DMS79 treated with DMSO at 0.1 percent for 48 hours (cell line): Measurements from ENCODE around the gene NFASC.

ENCODE experiments used
- DNase-seq: peaks from one replicate; lab custom pipeline; 2025; lab: John Stamatoyannopoulos, UW

Gene NFASC

DNA sequence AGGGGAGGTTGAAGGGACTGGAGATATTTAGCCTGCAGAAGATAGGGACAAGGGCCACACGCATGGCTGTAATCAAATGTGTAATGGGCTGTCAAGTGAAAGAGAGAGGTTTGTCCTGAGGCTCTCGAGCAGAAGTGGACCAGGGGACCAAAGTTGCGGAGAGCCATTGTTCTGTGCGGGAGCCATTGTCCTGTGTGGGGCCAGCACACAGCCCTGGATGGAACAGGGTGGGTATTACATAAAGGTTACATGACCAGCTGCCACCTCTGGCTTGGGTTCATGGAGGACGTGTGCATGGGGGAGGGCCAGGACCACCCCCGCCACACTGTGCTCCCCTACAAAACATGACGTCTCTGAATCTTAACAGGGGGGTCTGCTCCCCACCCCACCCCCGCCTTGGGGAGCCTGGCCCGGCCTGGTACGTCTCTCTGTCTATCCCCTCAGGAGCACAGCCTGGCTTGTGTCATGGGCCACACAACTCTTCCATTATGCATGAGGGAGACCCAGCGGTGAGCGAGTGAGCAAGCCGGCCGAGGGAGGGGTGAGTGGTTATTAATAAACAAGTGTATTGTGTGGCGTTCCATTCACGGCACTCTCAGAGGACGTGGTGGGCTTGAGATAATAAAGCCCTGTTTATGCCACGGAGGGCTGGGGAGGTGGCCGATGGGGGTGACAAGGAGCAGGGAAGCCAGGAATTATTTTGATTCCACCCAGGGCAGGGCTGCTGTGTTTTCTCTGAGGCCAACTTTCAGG, at the start of gene NFASC:
Gene NFASC (plus strand): TSS at position 703 of the 753 bp plus-strand sequence. CDS start 73,454 bp downstream, outside the sequence.
- DNase-seq, result no peak

DNA sequence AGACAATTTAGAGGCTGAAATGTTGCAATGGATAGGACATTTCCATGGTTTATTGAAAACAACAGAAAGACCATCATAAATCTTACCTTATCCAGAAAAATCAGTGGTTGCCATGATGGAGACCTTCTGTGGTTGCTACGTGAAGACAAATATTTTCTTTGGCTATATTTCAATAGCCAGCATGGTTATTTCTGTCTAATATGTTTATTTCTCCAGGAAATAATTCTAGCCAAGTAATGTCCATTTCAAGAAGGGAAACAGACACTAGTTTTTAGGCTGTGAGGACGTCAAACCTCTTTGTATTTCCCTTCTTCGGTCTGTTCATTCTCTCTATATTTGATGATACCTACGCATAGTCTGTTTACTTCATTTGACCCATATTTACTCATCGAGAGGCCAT, 49.2 kb upstream of the NFASC start:
- DNase-seq, result no peak

DNA sequence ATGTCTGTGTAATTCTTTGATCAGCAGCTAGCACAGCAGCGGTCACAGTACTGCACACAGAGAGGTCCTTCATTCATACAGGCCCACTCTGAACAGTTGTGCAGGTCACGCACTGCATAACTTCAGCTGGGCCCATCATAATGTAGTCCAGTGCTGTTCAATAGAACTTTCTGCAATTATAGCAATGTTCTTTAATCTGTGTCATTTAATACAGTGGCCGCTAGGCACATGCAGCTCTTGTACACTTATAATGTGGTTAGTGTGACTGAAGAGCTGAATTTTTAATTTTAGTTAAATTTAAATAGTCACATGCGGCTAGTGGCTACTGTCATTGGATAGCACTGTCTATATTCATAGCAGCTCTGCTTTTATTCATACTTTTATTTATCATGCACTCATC, 48.7 kb upstream of the NFASC start:
- no peak for DNase-seq

DNA sequence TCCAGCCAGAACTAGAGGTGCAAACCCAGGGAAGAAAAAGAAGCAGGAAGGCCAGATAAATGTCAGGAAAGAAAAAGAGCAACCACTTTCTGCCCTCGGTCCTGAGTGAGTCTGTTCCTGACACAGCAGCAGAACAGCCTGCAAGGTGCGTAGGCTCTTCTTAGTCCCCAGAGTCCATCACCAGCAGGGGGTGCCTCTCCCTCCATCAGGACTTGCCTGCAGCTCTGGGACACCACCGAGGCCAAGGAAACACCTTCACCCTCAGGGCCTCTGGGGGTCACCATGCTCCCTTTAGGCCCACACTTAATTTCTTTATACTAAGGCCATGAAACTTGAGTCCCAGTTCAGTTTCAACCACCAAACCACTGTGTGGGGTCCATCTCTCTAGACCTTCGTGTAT, 43.7 kb upstream of the NFASC start:
- DNase-seq, result no peak

DNA sequence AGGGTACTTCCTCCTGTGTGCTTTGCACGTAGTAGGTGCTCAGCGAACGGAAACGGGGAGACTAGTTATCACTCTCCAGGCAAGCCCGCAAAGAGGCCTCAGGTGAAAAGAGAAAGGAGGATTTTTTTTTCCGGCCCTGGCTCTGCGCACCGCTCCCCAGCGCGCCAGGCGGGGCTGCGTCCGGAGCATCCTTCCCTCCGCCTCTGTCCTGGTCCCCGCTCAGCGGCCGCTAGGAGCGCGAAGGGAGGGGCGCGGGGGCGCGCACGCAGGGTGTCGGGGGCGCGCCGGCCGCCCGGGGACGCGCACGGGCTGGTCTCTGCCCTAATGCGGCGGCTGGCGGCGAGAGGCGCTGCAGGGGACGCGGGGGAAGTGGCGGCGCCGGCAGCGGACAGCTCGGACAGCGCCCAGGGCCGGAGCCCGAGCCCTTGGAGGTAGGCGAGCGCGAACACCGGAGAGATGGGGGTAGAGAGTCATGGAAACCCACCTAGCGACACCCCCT, 42.3 kb upstream of the NFASC start:
- DNase-seq, result peak; percentile 65

DNA sequence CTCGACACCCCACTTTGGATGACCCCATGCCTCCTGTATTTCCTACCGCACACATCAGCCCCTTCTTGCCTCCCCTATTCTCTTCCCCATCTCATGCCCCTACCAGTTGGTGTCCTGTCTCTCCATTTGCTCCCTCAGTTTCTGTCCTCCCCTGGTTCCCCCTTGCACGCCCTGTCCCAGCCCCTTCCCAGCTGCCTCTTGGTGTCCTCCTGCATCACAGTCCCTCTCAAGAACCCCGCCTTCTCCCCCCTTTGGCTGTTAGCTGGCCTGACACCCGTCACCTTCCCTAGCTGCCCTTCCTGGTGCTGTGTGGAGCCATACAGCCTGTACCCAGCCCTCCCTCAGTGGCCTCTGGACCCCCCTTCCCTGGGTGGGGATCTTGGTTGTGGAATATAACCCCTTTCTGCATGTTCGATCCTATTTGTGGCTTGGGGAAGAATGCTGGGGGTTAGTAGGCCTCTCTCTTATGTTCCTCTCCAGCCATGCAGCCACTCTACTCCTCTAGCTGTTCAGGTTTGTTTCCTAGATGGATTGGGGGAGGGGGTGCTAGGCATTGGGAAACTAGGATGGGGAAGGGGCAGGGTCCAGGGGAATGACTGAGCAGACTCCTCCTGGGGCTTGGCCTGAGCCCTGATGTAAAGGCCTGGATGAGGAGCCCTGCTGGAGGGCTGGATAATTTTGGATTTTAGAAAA, 41.4 kb upstream of the NFASC start:
- DNase-seq, result peak; percentile 45

DNA sequence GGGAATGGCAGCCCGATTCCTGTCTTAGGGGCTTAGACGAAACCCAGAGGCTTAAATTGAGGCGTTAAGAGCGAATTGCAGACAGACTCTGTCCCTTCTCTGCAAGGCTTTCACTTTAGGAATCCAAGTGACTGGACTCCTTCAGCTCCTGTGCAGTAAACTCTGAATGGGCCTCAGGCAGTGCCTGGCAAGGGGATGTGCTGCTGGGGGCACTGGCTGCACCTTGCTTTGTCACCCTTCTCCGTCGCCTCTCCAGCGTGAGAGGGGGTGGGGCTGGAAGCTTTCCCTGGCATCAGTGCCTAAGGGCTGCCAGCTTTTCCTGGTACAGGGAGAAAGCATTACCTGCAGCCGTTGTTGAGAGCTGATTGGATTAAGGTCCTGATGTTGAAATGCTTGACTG, 39.9 kb upstream of the NFASC start:
- DNase-seq, result peak; percentile 78

DNA sequence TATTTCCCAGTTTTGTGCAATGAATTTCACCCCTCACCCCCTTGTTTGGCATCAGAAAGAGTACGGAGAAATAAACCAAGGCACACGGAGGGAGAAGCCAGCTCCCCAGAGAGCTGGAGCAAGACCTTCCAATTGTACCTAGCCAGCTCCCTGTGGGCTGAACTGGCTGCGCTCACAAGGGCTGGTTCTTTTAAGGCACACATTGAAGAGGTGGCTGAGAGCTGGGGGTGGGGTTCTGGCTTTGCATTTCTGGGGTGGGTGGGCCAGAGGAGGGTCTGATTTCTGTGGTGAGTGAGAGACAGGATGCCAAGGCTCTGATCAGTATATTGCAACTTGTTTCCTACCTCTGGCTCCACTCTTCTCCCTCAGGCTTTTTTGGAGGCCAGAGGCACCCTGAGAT, 39.5 kb upstream of the NFASC start:
- no peak for DNase-seq

DNA sequence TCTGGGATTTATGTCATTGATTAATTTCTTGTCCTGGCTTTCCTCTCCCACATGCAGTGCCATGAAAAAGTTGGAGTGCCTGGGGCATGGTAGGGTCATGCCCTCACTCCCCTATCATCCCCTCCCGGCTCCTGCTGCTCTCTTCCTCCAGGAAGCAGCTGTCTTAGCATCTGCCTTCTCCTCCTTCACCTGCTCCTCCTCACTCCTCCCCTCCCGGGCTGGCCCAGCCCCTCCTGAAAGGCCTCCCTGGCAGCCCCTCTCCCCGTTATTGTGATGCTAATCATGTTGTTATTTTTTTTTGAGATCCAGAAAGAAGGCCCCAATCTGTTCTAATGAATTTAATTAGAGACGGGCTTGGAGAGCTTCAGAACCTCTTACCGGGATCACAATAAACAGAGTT, 36.3 kb upstream of the NFASC start:
- no peak for DNase-seq

DNA sequence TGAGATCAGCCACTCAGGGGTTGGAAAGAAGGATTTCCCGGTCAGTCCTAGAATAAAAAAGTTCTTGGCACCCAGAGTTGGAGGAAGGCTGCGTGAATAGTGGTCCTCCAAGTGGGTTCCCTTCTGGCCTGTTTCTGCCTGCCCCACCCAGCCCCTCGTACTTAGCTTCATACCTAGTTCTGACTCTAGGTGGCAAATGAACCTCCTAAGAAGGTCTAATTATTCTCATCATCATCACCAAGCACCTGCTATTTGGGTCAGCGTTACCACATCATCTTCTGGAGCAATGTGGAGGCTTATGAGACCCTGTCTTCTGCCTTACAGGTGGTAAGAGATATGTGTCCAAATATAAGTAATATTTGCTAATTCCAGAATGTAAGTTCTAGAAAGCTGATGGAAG, 35.9 kb upstream of the NFASC start:
- DNase-seq, result no peak

DNA sequence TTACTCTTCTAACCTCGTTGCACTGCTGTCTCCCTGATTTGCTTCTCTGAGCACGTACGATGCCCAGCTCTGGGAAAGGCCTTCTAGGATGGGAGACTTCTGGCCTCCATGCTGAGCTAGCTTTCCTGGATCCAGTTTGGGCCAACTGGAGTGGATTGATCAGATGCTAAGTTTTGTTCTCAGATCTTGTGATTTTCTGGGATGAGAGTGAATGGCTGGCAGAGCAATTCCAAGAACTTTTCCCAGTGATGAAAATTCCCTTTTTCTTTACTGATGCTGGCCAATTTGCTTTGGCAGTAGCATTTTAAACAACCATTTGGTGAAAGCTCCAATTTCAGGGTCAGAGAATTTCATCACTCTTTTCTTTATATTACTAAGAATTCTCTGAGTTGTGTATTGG, 34.9 kb upstream of the NFASC start:
- DNase-seq, result no peak

DNA sequence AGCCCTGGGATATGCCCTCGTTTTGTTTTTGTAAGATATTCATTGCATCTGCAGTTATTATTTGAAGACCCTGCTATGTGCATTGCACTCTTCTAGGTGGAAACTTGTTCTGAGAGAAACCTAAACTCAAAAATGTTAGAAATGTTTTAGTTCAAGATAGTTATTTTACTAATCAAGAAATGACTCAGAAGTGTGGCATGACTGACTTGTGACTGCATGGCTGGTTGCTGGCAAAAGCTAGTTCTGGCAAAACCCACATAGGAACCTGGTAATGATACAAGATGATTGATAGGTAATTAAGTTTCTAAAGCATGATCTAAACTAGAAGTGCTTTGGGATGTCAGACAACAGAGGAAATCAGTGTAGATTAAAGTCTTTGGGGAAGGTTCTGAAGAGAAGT, 33.8 kb upstream of the NFASC start:
- no peak for DNase-seq

DNA sequence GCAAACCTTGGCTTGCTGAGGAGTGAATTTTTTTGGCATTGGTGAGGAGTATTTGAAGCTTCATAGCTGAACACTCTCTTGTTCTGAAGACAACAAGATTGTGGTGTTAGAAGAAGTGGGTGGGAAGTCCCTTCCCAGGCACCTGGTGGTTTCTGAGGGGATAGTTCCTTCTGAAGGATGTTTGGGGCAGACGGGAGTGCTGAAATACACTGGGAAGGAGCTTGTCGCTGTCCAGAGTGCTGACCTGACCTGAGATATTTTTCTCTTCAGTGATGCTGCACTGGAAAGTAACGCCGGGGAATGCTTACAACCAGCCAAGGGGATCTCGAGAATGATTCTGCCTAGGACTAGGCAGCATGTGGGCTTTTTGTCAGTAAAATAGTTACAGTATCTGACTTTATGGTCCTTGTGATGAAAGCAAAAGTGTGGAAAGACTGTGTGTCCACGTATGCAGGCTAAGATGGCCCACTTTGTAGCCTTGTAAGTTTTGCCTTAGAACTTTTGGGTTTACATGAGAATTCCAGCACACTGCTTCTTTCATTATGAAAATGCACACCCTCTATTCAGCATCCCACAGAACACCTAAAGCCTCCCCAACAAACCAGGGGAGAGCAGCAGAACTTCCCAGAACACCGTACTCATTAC, 33.1 kb upstream of the NFASC start:
- DNase-seq, result no peak

DNA sequence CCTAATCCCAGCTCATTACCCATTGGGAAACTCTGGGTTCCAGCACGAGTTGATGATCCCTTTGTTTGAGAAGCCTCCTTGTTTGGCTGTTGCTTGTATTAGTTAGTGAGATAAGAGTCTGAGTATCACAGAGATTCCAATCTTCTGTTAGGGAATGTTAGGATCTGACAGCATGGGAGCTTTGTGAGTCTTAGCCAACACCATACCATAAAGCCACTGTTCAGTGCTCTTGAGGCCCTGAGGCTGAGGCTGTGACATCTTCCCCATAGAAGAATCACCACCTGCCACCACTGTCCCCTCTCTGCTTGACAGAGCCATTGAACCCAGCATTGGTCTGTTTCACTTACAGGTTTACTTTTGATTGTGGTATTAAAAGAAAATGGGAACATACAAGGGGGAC, 29.3 kb upstream of the NFASC start:
- no peak for DNase-seq

DNA sequence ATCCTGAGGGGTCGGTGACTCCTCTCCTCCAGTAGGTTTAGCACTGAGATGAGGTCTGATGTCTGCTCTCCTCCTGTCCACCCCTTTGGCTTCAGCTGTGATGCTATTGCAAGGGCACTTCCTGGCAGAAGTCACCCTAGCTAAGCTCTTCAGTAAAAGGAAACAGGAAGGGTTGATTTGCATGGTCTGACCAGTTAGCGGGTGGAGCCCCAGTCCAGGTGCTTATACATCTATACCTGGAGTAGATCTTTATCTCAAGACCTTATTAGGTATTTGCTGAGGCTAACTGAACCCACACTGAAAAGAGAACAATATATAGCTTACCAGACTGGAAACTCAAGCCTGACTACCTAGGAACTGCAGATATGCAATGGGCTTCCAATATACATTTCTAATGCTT, 28.9 kb upstream of the NFASC start:
- no peak for DNase-seq

DNA sequence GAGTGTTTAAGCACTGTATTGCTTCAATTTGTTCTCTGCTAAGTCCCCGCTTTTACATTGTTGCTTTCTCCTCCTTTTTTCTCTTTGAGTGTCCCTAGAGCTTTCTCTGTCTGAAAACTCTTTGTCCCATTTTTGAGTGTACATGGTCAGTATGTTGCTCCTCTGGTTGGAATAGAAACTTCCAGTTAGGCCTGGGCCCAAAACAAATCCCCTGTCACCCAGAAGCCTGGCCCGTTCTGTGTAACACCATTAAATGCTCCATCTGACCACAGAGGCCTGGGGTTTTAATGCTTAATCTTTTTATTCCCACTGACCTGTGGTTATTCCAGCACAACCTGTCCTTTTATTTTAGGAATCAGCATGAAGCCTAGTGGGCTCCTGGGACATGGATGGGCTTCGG, 28.3 kb upstream of the NFASC start:
- no peak for DNase-seq

DNA sequence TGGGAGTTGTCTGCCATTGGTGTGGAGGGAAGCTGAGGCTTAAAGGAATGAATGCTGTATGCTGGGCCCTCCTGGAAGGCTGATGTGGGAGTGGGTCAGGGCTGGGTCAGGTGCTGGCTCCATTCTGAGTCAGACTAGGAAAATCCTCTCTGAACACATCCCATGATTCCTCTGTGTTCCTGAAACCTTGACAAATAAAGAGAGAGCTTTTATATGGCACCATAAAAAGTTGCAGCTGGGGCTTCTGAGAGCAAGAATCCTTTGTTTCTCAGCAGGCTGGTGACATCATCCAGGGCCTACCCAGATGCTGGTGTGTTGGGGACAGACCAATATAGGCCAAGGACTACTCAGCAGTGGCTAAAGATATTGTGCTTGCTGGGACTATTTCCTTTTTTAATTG, 27.8 kb upstream of the NFASC start:
- DNase-seq, result no peak

DNA sequence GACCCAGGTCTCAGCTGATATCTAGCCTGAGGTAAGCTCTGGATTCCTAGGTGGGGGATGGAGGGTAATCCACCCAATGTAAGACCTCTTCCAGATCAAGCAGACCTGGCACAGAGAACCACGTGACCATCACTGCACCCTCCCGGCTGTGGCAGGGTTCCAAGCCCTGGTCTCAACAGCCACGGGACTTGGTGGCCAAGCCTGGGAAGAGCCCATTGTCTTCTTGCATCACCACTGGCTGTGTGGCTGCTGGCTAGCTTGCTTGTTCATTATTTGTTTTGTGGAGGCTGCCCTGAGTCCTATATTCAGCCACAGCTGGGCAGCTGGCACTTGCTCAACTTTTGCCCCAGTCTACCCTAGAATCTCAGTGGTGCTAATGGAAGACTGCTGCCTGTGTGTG, 24.1 kb upstream of the NFASC start:
- DNase-seq, result no peak

DNA sequence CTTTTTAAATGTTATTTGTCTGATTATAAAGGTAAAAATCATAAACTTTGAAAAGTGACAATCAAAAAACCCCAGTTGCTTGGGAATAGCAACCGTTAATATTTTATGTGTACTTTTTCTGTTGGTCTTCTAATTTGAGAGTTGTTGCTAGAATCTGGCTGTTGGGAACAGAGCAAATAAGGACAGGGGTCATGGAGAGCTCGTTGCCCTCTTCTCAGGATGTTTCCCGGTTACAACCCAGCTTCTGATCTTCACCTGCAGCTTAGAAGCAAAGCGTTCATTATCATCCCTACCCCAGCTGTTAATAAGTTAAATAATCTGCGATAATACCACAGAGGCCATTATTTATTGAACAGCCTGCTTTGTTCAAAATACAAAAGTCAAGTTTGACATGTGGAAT, 22.1 kb upstream of the NFASC start:
- DNase-seq, result no peak

DNA sequence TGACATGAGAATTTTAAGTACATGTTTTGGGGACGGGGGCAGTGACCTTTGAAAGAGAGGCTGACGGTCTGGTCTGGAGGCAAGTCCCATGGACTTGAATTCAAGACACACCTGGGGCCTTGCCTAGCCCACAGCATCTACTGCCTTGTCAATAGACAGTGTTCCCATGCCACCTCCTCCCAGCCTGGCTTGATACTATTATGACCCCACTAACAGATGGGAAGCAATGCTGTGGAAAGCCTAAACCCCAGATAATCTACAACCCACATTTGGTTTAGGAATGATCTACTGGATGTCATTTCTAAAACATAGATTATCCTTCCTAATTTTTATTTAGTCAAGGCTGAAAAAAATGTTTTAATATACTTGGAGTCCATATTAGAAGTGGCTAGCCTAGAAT, 17.8 kb upstream of the NFASC start:
- DNase-seq, result no peak

DNA sequence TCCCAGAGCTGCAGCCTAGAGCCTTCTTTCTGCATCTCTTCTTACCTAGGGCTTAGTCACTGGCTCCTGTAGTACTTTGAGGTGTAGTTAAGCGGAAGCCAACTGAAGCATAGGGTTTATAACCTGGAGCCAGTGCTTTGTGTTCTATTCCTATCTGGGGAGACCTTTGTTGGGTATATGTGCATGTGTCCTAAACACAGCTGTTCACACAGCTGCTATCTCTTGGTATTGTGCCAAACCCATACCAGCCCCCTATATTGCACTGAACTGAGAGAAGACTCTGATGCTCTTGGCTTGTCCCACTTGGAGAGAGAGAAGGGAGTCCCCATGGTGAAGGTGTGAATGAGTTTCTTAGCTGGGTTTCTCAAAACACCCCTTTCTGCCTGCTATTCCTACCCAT, 17.2 kb upstream of the NFASC start:
- DNase-seq, result no peak

DNA sequence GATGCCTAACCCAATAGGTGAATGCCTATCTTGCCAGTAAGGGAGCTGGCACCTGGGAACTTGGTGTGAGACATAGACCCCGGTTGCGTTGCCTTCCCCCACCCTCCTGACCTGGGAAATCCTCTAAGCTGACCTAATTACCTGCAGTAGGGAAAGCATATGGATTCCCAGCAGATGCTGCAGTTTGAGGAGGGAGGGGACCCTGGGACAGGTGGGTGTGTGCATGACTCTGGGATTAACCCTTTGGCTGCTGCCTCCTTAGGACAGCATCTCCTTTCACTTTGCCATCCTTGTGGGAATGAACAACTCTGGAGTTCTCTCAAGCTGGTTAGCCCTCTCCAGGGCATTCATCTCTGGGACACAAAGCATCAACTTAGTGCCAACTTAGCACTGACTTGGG, 16.4 kb upstream of the NFASC start:
- DNase-seq, result no peak

DNA sequence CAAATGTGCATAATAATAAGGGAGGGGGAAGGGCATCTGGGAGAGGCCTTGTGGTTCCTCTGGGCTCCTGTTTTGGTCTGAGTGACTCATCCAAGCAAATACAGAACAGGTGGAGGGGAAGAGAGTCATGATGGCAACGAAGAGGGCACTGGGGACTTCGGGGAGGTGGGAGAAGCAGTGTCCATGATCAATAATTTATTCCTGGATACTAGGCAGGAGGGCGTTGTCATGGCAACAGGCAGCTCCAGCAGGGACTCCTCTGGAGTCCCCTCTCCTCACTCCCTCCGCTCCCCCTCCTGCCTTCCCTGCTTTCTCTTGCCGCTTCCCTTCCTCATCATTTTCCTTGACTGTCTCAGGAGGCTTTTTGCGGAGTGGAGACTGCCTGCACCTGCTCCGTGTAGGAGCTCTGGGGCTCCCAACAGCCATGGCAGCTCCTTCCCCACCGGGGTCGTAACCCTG, 12.3 kb upstream of the NFASC start:
- DNase-seq, result no peak
